GM21526 (cell line): Measurements from ENCODE around the gene PTPRU.

Source experiments
- ATAC-seq: cut with Tn5 transposase; IDR thresholded peaks from one replicate; pipeline ENCODE4 v1.9.1; 2021; ENCODE audit warnings: moderate library complexity; ENCODE audit not compliant: unreplicated experiment, low FRiP score

PTPRU gene

DNA sequence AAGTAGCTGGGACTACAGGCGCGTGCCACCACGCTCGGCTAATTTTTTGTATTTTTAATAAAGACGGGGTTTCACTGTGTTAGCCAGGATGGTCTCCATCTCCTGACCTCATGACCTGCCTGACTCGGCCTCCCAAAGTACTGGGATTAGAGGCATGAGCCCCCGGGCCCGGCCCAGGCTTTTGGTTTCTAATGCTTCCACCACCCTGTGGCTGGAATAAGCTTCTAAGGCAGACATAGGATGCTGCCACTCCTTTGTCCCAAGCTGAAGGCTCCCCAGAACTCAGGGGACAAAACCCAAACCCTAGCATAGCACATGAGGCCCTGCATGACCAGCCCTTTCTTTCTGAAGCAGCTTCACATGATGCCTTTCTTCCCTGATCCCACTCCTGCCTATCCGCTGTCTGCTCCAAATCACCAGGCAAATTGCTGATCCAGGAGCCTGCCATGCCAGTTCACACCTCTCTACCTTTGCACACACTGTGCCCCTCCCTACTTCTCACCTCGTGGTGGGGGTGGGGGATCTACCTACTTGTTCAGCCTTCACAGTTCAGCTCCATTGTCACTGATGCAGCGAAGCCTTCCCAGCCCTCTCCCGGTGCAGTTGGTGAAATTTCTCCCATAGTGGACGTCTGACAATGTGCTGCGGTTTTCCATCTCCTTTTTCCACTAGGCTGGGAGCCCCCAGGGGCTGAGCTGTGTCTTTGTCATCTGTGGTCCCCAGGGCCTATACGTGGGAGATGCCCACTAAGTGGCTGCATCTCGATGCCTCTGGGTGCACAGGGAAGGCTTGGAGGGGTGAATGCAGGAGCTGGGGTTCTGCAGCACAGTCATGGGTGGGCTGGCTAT, 6.9 kb downstream of the PTPRU start:
- no peak for ATAC-seq

DNA sequence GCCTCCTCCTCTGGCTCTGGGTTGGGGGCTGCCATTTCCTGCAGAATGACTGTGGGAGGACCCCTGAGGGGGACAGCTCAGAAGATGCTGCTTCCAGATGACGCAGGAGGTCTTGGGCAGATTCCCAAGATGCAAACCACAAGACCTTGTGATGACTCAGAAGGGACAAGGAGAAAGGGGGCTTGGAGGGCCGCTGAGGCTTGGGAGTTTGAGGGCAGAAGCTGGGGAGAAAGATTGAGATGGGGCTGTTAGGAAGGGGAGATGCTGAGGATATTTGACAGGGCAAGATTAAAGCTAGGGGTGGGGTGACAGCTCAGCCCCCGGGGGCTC, 7.5 kb downstream of the PTPRU start:
- no peak for ATAC-seq

DNA sequence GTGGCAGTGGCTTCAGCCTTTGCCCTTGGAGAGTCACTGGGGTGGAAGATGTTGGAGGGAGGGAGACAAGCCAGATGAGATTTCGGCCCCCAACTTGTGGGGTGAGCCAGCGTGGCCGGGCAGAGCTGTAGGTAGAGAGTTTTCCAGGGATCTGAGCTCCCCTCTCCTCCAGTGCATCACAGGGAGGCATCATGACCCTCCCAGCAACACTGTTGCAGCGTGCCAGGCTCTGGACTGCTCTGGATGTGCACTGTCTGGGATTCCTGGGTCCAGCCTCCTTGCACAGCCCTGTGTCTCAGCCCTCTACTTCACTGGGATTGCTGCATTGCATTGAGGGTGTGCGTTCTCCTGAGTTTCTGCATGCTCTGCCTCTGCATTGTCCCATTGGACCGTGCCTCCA, 8.9 kb downstream of the PTPRU start:
- ATAC-seq, result no peak

DNA sequence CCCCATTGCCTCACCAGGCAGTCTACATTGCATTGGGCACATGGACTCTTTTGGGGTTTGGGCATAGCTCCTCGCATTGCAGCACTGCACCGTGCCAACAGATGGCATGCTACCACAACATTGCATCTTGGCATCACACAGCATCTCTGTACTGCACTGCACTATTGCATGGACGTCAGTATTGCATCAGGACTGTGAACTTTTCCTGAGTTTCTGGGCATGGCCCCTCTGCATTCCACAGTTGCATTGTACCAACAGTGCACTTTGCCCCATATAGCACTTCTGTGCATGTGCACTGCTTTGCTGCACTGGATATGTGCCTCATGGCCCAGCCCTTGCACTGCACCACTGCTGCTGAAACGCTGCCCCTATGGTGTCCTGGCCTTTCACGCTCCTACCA, 9.6 kb downstream of the PTPRU start:
- ATAC-seq, result no peak

DNA sequence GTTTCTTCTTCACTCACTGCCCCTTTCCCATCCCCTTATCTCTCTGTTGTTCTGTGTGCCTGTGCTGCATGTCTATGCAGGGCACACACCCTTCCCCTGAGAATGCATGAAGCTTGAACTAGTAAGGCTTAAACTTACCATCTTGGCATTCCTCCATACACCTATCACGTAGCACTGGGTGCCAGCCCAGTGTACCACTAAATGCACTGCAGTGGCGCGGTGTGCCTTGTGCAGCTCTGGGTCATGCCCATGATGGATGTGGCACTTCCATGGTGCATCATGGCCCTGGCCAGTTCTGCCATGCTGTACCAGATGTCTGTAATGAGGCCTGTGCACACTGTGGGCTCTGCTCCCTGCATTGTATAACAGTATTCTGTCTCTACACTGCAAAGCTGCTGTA, 10.7 kb downstream of the PTPRU start:
- ATAC-seq, result no peak

DNA sequence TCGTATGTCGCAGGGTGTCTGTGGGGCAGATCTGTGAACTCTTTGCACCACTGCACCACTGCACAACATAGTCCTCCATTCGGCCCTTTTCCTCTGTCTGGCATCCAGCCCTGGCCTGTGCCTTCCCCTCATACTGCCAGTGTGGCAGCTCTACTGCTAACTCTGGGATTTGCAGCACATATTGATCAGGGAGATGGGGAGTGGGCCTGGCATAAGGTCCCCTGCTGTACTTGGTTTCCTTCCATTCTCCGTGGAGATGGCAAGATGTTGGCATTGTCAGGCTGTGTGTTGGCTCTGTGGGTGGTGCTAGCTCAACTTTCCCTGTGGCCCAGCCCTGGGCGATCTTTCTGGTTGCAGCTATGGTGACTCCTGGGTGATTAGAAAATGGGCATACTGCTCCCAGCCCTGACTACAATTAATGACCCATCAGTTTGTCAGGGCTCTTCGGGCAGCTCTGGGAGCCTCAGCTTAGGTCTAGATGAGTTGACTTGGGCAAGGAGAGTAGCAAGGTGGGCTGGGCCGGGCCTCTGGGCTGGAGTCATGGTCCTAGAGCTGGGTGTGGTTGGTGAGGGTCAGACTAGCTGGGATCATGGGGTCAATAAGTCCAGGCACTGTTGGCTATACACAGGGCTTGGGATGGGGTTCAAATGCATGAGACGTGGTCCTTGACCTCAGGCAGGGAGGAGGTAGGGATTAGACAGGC, 11.4 kb downstream of the PTPRU start:
- no peak for ATAC-seq

DNA sequence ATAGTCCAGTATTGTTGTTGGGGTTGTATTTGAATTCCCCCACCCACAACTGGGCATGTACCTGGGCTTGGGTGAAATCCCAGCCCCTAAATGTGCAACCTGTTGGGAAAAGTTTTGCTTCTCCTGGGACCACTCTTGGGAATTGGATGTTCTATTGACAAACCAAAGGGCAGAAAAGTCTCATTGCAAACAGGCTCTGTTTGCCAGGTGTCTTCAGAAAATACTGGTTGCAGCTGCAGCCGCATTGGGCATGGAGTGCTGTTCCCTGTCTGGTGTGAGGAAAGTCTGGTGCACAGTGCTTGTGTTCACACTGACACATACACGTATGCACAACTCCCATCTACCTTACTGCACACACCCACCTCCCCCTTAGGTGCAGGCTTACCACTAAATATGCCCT, 12.1 kb downstream of the PTPRU start:
- no peak for ATAC-seq

DNA sequence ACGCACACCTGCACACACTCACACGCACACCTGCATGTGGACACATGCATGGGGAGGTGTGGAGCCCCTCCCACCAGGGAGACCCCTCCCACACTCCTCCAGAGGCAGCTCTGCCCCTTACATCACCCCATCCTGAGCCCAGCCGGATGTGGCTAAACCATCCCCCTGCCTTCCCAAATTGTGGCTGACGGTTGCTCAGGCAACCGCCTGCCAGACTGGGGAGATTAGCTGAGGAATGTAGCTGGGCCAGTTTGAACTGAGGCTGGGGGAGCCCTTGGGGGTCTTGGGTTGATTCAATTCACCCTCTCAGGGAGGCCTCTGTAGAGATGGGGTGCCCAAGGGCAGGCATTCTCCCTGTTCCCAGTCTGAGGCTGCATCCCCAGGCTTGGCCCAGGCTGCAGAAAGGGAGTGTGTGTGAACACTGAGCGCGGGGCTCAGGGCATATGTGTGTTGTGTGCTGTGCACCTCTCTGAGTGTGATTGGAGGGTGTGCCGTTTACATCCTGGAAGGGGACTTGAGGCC, 12.9 kb downstream of the PTPRU start:
- ATAC-seq, result no peak

DNA sequence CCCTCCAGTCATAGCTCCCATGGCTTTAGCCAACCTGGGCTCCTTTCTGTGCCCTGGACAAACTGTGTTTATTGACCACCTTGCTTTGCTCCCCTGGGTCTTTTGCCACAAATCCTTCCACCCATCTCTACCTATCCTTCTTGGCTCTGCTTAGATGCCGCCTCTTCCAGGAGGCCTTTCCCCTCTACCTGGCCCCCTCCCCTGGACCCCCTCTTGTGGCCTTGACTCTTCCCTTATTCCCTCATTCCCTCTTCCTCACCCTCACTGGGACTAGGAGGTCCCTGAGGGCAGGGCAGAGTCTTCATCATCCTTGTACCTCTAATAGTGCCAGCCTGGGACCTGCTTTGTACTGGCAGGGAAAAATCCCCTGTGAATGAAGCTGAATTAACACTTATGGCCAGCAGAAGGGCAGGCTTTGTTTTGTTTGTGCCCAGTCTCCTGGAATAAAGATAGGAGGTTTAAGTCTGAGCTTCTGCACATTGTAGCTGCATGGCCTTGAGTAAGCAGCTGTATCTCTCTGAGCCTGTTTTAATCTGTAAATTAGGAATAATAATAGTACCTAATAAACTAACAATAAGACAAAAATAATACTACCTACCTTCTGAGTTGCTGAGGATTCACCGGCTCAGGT, 13.7 kb downstream of the PTPRU start:
- ATAC-seq, result no peak

DNA sequence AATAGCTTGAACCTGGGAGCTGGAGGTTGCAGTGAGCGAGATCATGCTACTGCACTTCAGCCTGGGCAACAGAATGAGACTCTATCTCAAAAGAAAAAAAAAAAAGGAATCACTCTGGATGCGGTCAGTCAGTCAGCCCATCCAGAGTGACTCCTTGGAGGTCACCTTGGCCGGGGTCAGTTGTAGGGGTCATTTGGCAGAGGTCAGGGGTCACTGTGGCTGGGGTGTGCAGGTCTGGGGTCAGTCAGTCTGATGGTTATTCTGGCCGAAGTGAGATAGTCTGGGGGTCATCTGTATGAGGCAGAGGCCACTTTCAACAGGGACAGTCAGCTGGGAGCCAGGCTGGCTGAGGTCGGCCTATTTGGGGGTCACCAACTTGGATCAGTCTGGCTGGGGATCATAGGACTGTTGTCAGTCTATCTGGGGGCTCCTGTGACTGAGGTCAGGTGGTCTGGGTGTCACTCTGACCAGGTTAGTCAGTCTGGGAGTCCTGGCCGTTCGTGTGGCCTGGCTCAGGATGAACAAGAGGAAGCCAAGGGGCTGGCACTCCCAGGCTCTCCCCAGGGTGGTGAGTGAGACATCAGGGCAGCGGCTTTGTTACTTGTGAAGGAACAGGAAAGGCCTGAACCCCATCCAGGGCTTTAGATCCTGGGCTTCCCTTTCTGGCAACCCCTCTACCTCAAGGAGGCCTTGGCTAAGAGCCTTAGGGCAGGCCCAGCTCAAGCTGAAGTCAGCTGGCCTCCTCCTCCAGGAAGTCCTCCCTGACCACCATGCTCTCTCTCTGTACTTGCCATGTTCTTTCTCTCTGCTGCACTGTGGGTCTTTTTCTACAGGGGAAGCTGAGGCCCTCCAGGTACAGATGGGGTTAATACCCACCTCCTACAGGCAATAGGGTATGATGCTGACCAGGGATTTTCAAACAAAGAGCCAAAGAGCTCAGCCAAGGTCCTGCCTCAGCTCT, 15.1 kb downstream of the PTPRU start:
- no peak for ATAC-seq

DNA sequence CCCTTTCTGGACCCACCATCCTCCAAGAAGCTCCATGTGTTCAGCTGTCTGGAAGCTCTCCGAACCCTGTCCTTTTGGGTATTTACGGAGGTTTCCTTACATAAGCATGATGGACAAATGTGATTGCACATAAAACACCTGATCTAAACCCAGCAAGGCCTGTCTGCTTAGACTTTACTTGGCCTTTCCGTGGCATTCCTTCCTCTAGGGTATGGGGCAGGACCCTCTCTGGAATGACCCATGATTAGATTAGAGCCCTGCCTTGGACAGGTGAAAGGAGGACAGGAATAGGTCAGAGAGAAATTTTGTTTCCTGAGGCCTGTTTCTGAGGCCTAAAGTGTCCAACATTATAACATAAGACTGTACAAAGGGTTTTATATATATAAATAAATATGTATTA, 16.9 kb downstream of the PTPRU start:
- no peak for ATAC-seq

DNA sequence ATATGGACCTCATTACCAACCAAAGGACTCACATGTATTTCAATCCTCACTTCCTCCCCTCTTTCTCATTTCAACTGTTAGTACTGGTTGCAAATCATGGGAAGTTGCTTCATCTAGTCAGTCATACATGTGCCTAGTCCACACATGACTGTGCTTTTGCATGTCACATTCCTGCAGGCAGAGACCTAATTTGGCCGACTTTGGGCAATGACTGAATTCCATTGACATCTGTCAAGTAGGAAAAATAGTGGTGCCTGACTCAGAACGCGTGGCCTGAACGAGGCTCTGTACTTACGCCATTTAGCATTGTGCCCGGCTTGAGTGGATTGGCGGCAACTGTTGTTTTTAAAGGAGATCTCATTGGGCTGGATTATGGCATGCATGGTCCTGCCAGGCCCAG, 18.0 kb downstream of the PTPRU start:
- ATAC-seq, result no peak

DNA sequence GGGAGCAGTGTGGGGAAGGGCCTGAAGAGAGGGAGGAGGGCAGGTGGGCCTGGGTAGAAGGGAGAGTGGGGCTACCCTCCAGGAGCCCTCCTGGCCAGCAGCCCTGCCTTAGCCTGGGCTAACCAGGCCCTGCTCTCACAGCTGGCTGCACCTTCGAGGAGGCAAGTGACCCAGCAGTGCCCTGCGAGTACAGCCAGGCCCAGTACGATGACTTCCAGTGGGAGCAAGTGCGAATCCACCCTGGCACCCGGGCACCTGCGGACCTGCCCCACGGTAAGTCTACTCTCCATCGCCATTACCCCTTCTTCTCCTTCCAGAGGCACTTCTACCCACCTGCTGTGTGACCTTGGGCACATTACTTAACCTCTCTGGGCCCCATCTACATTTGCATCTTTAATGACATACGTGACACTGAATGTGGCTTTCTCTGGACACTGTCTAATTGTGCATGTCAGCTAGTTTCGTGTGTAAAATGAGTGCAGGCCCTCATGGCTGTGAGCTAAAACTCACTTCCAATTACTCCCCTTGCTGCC, 18.9 kb downstream of the PTPRU start:
- no peak for ATAC-seq

DNA sequence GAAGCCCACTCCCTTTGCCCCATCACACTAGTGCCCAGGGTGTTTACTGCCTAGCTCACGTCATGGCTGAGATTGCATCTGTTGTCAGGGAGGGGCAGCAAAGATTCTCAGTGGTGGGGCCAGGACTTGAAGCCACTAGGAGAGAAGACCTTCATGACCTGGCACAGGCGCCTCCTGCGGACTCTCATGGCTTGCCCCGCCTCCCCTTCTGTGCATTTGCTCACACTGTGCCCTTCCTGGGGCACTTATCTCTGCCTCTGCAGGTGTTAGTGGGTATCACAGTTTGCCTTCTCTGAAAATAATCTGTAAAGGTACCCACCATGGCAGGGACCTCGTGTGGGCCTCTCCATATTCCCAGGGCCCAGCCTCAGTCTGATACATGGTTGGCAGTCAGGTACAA, 20.1 kb downstream of the PTPRU start:
- ATAC-seq, result no peak

DNA sequence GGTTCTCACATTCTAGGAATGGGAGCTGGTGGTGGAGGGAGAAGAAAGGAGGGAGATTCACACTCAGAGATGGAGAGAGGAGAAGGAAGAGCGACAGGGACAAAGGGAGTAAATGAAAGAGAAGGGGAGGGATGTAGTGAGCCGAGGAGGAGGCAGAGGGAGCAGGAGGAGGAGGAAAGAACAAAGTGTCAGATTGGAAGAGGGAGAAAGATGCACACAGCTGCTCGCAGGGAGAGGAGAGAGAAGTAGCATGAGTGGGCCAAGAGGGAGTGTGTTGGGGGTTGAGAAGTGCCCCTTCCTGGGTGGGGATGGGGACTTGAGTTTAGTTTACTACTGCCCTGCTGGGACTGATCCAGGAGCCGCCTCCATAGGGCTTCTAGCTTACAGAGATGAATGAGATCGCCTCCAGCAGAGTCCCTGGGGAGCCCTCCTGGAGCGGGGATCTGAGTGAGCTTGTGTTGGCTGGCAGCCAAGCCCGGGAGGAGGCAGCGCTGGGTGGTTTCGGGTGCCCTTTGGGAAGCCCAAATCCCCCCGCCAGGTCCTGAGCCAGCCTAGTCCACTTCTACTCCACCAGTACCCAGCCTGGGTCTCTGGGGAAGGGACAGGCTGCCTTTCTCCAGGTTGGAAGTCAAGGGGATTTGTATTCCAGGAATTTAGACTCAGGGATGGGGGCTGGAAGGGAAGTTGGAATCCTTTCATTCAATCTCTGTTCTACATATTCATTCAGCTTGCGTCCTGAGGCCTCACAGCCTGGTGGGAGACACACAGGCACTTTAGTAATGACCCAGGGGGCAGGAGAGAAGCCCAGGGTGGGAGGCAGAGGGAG, 20.9 kb downstream of the PTPRU start:
- no peak for ATAC-seq

DNA sequence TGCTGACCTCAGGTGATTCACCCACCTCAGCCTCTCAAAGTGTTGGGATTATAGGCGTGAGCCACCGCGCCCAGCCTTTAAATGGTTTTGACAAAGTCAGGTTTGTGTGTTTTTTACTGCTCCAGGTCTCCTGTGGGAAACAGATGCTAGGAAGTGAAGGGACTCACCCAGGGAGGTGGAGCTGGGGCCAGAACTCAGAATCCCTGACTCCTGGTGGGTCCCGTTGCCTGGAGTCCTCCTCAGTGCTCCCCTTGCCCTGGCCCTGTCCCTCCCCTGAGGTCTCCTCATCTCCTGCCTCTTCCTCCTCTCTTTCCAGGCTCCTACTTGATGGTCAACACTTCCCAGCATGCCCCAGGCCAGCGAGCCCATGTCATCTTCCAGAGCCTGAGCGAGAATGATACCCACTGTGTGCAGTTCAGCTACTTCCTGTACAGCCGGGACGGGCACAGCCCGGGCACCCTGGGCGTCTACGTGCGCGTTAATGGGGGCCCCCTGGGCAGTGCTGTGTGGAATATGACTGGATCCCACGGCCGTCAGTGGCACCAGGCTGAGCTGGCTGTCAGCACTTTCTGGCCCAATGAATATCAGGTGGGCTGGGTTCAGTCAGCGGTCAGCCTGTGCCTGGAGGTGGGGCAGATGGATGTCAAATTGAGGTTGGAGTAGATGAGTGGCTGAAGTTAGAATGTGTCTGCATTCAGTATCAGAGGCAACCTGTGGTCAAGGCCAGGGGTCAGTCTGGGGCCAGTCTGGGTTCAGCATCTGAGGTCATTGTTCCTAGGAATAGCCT, 22.1 kb downstream of the PTPRU start:
- no peak for ATAC-seq

DNA sequence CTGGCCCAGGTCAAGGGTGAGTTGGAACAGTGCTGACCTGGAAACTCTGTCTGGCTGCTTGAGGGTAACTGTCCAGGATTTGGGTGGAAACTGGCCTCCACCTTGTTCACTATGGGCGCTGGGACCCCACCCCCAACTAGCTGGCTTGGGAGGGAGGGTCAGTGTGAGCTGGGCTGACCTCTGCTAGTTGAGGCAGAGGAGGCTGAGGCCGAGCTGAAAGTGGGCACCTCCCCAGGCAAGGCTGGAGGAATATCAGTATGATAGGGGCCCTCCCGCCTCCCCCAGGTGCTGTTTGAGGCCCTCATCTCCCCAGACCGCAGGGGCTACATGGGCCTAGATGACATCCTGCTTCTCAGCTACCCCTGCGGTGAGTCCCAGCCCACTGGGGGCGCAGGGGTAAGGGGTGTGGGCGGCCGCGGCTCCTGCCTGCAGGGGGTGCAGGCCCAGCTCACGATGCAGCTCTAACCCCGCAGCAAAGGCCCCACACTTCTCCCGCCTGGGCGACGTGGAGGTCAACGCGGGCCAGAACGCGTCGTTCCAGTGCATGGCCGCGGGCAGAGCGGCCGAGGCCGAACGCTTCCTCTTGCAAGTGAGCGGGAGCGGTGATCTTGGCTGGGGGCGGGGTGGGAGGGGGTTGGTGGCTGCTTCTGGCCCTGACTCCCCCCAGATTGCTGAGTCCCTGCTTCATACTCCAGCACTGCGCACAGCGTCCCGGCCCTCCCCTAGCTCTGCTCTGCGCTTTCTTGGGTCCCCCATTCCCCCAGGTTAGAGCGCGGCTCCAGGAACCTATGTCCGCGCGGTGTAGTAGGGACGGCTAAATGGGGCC, 22.9 kb downstream of the PTPRU start:
- no peak for ATAC-seq
